GM21390 (cell line): Measurements from ENCODE around the gene IFNE.

Experiments used
- ATAC-seq: cut with Tn5 transposase; IDR thresholded peaks from one replicate; pipeline ENCODE4 v1.9.1; 2021; ENCODE audit not compliant: unreplicated experiment

Gene IFNE, protein sequence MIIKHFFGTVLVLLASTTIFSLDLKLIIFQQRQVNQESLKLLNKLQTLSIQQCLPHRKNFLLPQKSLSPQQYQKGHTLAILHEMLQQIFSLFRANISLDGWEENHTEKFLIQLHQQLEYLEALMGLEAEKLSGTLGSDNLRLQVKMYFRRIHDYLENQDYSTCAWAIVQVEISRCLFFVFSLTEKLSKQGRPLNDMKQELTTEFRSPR

DNA sequence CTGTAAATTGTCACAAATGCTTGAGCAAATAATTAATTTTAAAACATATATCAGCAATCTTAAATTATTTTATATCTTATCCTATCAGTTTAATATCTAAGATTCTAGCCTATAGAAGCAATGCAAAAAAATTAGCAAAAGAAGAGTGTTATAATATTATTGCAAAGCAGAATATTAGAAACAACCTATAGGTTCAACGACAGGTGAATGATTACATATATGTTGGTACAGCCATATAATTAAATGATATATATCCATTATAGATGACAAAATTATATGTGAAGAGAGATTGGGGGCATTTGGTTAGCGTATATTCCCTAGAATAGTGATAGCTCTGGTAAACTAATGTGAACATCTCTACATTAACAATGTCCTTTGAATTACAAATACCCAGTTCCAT is at the start of gene IFNE:
Gene IFNE (minus strand): TSS at position 101 of the 400 bp plus-strand sequence. CDS start 619 bp downstream, outside the sequence.
- no peak for ATAC-seq

DNA sequence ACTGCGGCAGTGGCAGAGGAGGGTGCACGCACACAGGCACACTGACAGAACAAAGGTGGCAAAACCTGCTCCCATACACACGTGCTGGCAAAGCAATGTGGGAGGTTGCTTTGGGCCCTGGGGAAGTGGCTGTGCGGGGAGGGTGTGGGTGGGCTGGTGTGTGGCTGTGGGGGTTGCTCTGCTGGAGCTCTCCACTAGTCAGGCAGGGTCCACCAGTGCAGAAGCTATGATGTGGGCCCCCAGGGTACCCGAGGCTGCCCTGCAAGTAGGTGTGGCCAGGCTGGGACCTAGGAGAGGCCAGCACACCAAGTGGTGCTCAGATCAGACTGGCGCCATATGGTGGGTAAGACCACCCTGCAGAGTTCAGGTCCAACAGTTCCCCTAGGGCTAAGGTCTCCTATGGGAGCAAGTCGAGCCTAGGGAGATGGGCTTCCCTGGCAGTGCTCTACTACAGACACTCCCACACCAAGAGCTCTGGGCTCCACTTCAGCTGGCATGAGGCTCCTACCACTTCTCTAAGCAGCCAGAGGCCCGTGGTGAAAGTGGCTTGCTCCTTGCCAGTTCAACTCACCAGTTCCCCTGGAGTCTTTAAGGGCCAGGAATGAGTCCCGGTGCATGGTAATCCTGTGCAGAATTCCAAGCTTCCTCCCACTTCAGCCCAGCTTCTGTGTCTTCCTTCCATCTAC is 46.2 kb upstream of the IFNE start:
- no peak for ATAC-seq

DNA sequence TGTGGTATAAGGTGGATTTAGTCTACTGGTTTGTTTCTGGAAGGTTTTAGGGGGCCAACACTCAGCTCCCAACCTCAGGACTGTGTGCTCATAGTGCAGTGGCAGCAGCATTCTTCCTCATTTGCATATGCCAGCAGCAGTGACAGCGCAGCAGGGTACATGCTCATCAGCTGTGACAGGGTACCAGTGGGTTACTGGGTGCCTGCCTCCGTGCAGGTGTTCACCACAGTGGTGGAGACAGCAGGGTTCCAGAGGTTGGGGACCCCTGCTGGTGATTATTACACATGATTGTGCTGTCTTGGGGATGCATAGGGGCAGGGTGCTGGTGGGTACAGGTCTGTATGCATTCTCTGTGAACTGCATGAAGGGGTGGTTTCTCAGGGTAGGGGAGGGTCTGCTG is 45.5 kb upstream of the IFNE start:
- no peak for ATAC-seq

DNA sequence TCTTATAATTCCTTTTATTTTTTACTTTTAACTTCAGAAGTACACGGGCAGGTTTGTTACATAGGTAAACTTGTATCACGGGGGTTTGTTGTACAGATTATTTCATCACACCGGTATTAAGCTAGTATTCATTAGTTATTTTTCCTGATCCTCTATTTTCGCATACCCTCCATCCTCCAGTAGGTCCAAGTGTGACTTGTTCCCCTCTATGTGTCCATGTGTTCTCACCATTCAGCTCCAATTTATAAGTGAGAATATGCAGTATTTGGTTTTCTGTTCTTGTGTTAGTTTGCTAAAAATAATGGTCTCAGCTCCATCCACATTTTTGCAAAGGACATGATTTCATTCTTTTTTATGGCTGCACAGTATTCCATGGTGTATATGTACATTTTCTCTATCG is 43.1 kb upstream of the IFNE start:
- no peak for ATAC-seq

DNA sequence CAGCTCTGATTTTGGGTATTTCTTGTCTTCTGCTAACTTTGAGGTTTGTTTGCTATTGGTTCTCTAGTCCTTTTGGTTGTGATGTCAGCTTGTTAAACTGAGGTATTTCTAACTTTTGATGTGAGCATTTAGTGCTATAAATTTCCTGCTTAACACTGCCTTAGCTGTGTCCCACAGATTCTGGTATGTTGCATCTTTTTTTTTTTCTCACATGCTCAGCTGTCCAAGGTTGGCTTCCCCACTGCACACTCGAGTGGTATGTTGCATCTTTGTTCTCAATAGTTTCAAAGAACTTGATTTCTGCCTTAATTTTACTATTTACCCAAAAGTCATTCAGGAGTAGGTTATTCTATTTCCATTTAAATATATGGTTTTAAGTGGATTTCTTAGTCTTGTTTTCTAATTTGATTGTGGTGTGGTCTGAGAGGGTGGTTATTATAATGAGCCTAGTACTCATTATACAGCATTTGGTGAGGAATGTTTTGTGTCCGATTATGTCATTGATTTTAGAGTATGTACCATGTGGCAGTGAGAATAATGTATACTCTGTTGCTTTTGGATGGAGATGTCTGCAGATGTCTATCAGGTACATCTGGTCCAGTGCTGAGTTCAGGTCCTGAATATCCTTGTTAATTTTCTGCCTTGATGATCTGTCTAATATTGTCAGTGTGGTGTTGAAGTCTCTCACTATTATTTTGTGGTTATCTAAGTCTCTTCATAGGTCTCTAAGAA is 42.2 kb upstream of the IFNE start:
- ATAC-seq = no peak

DNA sequence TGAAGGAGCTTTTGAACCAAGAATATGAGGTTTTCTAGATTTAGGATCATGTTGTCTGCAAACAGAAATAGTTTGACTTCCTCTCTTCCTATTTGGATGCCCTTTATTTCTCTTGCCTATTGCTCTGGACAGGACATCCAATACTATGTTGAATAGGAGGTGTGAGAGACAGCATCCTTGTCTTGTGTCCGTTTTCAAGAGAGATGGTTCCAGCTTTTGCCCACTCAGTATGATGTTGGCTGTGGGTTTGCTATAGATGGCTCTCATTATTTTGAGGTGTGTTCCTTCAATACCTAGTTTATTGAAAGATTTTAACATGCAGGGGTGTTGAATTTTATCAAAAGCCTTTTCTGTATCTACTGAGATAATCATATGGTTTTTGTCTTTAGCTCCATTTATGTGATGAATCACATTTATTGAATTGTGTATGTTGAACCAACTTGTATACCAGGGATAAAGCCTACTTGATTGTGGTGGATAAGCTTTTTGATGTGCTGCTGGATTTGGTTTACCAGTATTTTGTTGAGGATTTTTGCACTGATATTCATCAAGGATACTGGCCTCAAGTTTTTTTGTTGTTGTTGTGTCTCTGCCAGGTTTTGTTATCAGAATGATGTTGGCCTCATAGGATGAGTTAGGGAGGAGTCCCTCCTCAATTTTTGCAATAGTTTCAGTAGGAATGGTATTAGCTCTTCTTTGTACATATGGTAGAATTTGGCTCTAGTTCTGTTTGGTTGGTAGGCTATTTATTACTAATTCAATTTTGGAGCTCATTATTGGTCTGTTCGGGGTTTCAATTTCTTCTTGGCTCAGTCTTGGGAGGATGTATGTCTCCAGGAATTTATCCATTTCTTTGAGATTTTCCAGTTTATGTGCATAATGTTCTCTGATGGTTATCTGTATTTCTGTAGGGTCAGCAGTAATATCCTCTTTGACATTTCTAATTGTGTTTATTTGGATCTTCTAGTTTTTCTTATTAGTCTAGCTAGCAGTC is 41.2 kb upstream of the IFNE start:
- no peak for ATAC-seq

DNA sequence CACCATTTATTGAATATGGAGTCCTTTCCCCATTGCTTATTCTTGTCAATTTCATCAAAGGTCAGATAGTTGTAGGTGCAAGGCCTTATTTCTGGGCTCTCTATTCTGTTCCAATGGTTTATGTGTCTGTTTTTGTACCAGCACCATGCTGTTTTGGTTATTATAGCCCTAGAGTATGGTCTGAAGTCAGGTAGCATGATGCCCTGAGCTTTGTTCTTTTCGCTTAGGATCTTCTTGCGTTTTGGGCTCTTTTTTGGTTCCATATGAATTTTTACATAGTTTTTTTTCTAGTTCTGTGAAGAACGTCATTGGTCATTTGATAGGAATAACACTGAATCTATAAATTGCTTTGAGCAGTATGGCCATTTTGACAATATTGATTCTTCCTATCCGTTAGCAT is 40.2 kb upstream of the IFNE start:
- ATAC-seq = no peak

DNA sequence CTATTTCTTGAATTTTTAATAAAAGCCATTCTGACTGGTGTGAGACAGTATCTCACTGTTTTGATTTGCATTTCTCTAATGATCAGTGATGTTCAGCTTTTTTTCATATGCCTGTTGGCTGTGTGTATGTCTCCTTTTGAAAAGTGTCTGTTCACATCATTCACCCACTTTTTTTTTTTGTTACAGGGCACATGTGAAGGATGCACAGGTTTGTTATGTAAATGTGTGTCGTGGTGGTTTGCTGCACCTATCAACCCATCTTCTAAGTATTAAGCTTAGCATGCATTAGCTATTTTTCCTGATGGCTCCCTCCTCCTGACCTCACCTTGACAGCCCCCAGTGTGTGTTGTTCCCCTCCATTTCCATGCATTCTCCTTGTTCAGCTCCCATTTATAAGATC is 39.3 kb upstream of the IFNE start:
- ATAC-seq = no peak

DNA sequence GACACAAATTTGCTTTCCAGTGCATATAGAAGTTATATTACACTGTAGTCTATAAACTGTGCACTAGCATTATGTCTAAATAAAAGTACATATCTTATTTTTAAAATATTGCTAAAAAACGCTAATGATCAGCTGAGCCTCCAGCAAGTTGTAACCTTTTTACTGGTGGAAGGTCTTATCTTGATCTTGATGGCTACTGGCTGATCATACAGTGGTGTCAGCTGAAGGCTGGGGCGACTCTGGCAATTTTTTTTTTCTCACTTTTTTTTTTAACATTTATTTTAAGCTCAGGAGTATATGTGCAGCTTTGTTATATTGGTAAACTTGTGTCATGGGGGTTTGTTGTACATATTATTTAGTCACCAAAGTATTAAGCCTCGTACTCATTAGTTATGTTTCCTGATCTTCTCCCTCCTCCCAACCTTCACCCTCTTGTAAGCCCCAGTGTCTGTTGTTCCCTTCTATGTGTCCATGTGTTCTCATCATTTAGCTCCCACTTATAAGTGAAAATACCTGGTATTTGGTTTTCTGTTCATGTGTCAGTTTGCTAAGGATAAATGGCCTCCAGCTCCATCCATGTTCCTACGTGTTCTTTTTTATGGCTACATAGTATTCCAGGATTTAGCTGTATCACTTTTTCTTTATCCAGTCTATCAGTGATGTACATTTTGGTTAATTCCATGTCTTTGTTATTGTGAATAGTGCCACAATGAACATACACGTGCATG is 38.6 kb upstream of the IFNE start:
- ATAC-seq = no peak

DNA sequence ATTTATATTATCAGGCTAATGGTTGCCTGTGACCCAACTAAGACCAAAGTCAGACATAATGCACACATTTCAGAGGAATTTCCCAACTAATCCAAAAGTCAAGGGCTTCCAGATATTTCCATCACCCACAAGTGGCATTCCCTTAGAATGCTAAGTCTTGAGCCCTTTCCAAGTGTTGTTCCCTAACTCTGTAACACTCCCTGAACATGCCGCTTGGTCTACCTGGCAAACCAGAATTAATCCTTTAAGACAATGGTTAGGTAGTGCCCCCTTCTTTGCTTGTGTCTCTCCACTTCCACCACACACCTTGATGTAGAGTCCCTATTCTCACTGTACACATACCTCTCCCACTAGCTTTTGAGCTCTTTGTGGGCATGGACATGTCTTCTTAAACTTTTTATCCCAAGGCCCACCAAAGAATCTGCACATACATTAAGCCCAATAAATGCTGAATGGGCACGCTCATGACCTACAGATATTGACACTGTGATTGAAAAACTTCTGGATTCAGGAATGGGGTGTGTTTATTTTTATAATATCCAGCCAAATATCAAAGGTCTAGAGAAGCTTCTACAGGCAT is 37.8 kb upstream of the IFNE start:
- ATAC-seq = no peak

DNA sequence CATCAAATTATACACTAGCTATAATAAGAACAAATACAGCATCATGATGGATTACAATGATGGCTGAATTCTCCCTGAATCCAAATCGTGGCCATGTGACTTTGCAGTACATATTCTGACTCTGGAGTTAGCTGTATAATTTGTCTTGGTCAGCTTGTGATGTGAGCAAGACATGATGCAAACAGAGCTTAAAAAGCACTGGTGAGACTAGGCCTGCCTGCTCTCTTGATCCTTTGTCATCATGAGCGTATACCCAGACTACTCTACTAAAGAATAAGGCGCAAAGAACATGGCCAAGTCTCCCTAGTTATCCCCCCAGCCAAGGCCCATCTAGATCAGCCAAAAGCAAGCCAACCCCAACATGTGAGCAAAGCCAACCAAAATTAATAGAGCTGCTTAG is 34.7 kb upstream of the IFNE start:
- no peak for ATAC-seq

DNA sequence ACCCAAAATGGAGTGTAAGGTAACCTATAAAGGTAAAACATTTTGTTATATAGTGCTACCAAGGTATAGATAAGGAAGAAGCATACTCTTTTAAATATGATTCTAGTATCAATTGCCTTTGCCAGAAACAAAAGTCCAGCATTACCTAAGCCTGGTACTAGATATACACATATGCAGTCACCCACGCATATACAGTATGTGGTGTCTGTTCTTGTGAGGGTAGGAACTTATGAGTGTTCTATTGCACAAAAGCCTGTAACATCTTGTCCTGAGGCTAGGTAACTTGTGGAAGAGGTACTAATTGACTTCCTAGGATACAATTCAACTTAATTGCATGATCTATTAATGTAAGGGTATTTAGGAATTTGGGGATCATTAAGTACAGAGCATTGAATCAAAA is 31.3 kb upstream of the IFNE start:
- ATAC-seq = no peak

DNA sequence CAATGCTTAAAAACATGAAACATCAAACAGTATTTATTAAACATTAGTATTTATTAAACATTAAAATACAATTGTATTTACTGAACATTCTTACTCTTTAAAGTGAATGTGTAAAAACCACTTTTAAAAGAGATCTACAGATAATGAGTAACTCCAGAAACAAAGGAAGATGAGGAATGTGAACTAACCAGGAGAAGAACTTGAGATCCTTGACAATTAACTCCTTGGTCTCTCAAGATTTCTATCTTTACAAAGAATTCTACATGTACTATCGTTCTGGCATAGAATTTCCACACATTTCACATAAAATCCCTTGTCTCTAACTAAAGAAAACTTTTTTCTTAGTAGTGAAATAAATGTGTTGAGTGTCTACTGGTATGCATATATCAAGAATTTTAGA is 28.7 kb upstream of the IFNE start:
- ATAC-seq = no peak

DNA sequence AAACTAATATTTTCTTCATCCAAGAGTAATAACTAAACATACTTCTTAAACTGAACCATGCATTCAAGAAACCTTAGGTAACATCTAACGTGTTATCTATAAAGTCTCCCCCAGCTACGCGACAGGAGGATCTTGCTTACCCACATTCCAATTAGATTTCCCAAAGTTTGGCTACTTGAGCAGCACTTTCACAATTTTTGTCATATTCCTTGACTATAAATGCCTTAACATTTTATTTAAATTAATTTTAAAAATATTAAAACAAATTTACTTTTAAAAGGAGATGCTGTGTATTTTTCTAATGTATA is 25.3 kb upstream of the IFNE start:
- no peak for ATAC-seq

DNA sequence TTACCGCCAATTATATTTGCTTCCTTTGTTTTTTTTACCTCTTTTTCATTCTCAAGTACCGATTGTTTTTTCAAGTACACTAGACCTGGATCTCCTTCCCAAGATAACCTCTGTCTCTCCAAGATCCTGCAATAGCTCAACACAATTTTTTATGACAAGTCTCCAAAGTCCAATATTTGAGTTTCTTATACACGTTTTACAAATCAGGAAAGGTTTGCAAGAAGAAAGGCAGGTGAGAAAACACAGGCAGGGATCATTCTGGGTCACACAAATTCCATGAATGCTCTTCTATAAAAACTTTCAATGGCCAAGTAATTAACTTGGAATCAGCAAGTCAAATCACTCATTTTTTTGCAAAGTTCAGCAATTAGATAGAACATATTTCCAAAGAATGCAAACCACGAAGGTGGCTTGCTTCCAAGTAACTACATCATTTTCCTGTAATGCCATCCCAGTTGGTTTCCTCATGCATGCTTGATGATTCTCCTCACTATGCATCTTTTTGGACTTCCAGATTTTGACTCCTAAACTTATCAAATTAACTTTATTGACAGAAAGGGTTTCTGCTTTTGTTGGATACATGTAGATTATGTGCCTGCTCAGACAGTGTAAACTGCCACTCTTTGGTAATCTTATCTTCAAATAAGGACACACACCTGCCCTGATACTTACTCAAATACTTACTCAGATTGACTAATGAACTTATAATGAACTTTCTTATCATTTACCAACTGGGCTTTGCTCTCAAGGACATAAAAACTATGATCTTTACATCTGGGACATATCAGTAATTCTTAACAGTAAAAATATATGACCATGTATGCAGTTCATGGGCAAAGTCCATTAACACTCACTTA is 24.7 kb upstream of the IFNE start:
- ATAC-seq = no peak

DNA sequence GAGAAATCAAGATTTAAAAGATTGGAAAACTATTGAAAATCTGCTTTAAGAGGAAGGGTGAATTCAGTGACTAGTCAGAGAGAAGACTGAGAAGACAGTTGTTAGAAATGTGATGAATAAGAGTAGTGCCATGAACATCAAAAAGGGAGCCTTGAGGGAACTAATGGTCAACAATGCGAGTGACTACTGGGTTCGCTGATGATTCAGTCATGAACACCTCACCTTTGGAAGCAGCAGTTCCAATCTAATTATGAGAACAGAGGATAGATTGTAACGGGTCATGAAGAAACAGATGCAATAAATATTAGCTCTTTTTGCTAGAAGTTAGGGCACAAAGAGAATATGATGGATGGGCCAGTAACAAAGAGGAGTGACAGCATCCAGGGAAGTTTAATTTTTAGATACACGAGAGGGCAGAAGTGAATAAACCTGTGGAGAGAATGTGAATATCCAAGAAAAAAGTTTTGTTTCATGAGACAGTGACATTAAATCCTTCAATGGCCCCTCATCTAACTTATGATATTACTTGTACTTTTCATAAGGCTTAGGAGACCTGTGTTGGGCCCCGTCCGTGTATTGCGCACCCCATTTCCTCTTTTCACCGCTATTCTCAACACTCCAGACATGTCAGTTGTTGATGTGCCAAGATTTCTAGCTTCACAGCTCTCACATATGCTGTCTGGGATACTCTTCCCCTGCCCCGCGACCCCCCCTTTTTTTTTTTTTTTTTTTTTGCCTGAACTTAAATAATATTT is 23.5 kb upstream of the IFNE start:
- no peak for ATAC-seq

DNA sequence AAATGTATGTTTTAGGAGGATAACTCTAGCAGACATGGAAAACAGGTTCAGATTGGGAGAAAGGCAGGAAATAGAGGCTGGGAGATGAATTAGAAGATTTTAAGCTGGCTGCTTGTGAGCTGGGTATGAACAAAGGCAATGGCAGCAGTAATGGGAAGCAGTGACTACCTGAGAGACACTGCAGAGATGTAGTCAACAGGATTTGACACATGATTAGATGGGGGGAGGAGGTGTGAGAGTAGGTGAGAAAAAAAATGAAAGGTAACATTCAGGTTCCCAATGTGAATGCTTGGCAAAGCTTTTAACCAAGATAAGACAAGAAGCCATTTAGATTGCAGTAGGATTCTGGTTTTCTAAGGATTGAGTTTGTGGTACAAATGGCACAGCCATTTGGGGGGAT is 22.8 kb upstream of the IFNE start:
- no peak for ATAC-seq

DNA sequence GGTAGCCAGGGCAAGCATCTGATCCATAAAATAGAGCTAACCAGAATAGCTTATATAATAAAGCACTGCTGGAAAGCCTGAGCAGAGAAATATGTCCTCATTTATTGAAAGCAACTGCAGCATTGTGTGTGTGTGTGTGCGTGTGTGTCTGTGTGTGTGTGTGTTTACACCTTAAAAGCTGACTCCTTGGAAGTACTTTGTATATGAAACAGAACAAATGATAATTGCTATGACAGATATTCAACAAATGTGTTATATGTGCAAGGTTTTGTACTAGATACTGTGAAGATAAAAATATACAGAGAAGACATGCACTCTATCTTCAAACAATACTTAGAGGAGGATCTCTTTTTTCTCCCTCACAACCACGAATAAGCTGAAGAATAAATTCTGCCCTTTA is 22.0 kb upstream of the IFNE start:
- ATAC-seq = no peak

DNA sequence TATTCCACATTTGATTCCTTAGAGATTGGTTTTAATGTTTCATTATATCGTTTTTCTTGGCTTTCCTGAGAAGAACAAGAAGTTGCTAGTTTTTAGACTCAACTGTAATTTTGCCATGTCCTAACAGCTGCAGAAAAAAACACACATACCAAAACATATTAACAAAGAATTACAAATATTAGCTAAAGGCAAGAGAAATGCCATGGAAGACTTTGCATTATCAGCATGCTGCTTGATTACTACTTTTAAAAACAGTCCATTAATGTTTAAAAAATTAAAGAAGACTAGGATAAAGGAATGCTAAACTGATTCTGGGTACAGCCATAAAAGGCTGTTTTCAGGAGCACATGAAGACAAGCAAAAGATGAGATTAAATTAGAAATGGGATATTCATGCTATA is 20.5 kb upstream of the IFNE start:
- no peak for ATAC-seq
